Heart right ventricle (tissue), 16 donors: ENCODE measurements around the gene SCAF11. TPM values are rescaled to one million over a fixed set of nuclear protein-coding genes. Genes with fewer than 3 reads are reported as not detected.

Experiments used
- ATAC-seq, 8 donors: fragments of 200-7000 bp; cut with Tn5 transposase; one replicate each; pipeline ENCODE4 v1.9.1; 2020; ENCODE audit warnings: mild to moderate bottlenecking in 8 of 8, moderate library complexity in 8 of 8, moderate number of reproducible peaks in 1 of 8
- DNase-seq, 2 donors: peaks; one replicate each; pipeline ENCODE4 v3.0.0-alpha.2; 2020
- H3K27ac ChIP-seq, 10 donors: fragments of 200-600 bp; sonication (generic) in 2 of 10; one replicate each; pipeline versions ENCODE4 v1.5.0 to v1.8.0; 2020 to 2022; ENCODE audit warnings: mild to moderate bottlenecking in 3 of 10
- H3K27me3 ChIP-seq, 7 donors: fragments of 200-600 bp; one replicate each; pipeline ENCODE4 v1.8.0; 2021 to 2022; ENCODE audit warnings: mild to moderate bottlenecking in 2 of 7
- H3K36me3 ChIP-seq, 9 donors: fragments of 200-600 bp; sonication (generic) in 1 of 9; one replicate each; pipeline versions ENCODE4 v1.5.0 to v1.8.0; 2020 to 2022; ENCODE audit warnings: mild to moderate bottlenecking in 2 of 9
- H3K4me1 ChIP-seq, 9 donors: fragments of 200-600 bp; sonication (generic) in 1 of 9; one replicate each; pipeline versions ENCODE4 v1.5.0 to v1.8.0; 2020 to 2022; ENCODE audit warnings: mild to moderate bottlenecking in 4 of 9
- H3K4me3 ChIP-seq, 10 donors: fragments of 200-600 bp; sonication (generic) in 2 of 10; one replicate each; pipeline versions ENCODE4 v1.5.0 to v1.8.0; 2020 to 2022; ENCODE audit warnings: mild to moderate bottlenecking in 7 of 10, moderate library complexity in 2 of 10
- H3K9me3 ChIP-seq, 11 donors: fragments of 200-600 bp in 10 of 11; sonication (generic) in 2 of 11; one replicate each; pipeline versions ENCODE4 v1.5.0 to v1.8.0; 2013 to 2022; ENCODE audit warnings: mild to moderate bottlenecking in 2 of 11, control low read depth in 1 of 11, moderate library complexity in 1 of 11
- CTCF ChIP-seq, 9 donors: fragments of 200-600 bp; sonication (generic) in 2 of 9; IDR thresholded peaks; one replicate each; pipeline versions ENCODE4 v1.5.0 to v1.8.0; 2021 to 2022; ENCODE audit warnings: antibody characterized with exemption in 9 of 9, mild to moderate bottlenecking in 5 of 9, moderate library complexity in 1 of 9
- WGBS, 2 donors: extraction: QIAGEN DNeasy Blood & Tissue Kit; methylation state at CpG; one replicate each; pipeline ENCODE4 v1.1.7; 2013; ENCODE audit warnings: inconsistent platforms in 1 of 2; 5-methylcytosine and 5-hydroxymethylcytosine counted together
- intact Hi-C, 10 donors: fragments of 100-400 bp; cut with DNase I; formaldehyde crosslinking; loops; one replicate each; pipeline versions ENCODE4 v1.11.1 to v1.14.2; 2022
- polyA plus RNA-seq, 2 donors: library from polyadenylated mRNA; stranded (reverse); fragments of 200-250 nt; gene quantifications; one replicate each; pipeline ENCODE4 v1.2.3, GENCODE V29; 2013
- total RNA-seq, 10 donors: library from RNA; stranded (reverse); fragmentation: NEBNext Ultra II Directional in 3 of 10; extraction: Animal tissue kit (Norgen Biotek cat#: 25700) in 3 of 10; gene quantifications; one replicate each; pipeline versions ENCODE4 v1.2.1 to v1.2.4, GENCODE V29; 2021 to 2023
- donor health status: Arrhythmogenic right ventricular cardiomyopathy.
- donor health status: ischemic (EF 13 %, LVEDD 7.1; RV severe dilation, severe dysfunction).
- donor health status: healthy with polysubstance abuse.
- donor health status: DM: no; HTN: yes; CAD: no.
- donor health status: DM: no; HTN: no; CAD: no.
- donor health status: ischemic (EF 25% LVEDD 6.9; RV normal size, moderate dysfunction).
- donor health status: ischemic (EF 25% LVEDD 5.7; RV mildly dilated, moderate dysfunction).
- donor health status: healthy.
- donor health status: DM: yes; HTN: yes; CAD: no.
- donor health status: Ischemic cardiomyopathy.
- donor health status: ischemic (EF 35%, LVEDD 5.7; RV mildly dilated, moderate dysfunction).
- donor health status: nonischemic (EF 11% LVEDD 7.7; RV severe dilation, severe dysfunction).
- donor health status: DM: yes; HTN: yes; CAD: no.
- donor health status: PGD.
- donor health status: ischemic (EF 29% LVEDD 5.4; RV normal size, mild dysfunction).
- donor health status: nonischemic (EF 23%, LVEDD 6.1; RV moderate dilation, normal function).

SCAF11 gene
- total and polyA plus RNA-seq, 12 donors: 15.1 to 112 (median 85.6) TPM

- peaks cover 0 to 63% (median 32%) of the 10 kb centered on the region in 9 donors for H3K36me3 ChIP-seq
- no peaks in the 10 kb centered on the region for H3K27me3 ChIP-seq
- ATAC-seq (no peak), DNase-seq (no peak)
- no peak overlapping the region for H3K4me3 ChIP-seq
- TF ChIP-seq CTCF (IDR thresholded peaks at IDR 0.05): peak in 2 of 9 donors; percentile 13 to 17
- 83 to 89% methylated on average over 2 of the region's 2 CpGs for WGBS, 2 donors
- intact Hi-C loops: no loop called here
- peaks cover 0 to 4% (median 0%) of the 10 kb centered on the region in 11 donors for H3K9me3 ChIP-seq
- H3K27ac ChIP-seq: no peak overlapping the region
- peaks cover 0 to 4% (median 0%) of the 10 kb centered on the region in 9 donors for H3K4me1 ChIP-seq
Observed at GRCh38 chr12:45890276-45890675, 100.1 kb downstream of the SCAF11 start.

DNA sequence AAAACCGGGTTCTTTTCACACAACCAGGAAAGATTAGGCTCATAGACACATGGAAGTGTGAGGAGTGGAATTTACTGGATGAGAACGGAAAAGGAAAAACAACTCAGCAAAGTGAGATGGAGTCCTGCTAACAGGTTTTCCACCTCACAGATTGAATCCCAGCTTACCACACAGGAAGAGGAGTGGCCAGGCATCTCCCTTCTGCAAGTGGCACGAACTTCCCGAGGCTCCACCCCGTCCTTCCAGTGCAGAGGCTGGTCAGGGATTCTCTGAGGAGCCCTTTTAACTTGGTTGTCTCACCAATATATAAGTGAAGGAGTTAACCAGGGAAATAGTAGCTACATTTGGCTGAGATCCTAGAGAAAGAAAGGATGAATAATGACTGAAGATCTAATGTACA lies 102.8 kb downstream of the SCAF11 start:
- DNase-seq: no peak
- Histone ChIP-seq H3K27me3 (no peaks in the 10 kb centered on the region), H3K27ac (no peak overlapping the region), H3K4me1 (peaks cover 0 to 4% (median 0%) of the 10 kb centered on the region in 9 donors), H3K4me3 (no peak overlapping the region), H3K36me3 (peaks cover 0 to 63% (median 16%) of the 10 kb centered on the region in 9 donors), H3K9me3 (peaks cover 0 to 14% (median 0%) of the 10 kb centered on the region in 11 donors)
- ATAC-seq: no peak
- TF ChIP-seq CTCF (IDR thresholded peaks at IDR 0.05): no peak
- intact Hi-C loops: loop anchor here in 2 of 10 donors (10.0 kb wide), 1 partner anchor 343 kb away; no protein-coding TSS in a partner anchor
- WGBS, 2 donors: 78 to 88% methylated on average over 5 of the region's 5 CpGs

GRCh38 chr12:45886685-45887084 lies 103.7 kb downstream of the SCAF11 start:
- DNase-seq: no peak
- no peaks in the 10 kb centered on the region for H3K27me3 ChIP-seq
- H3K4me3 ChIP-seq: no peak overlapping the region
- H3K4me1 ChIP-seq: peaks cover 0 to 2% (median 0%) of the 10 kb centered on the region in 9 donors
- WGBS, 2 donors: 98 to 100% methylated on average over 1 of the region's 1 CpG
- H3K36me3 ChIP-seq: peaks cover 0 to 63% (median 7%) of the 10 kb centered on the region in 9 donors
- no peak overlapping the region for H3K27ac ChIP-seq
- peaks cover 0 to 14% (median 0%) of the 10 kb centered on the region in 11 donors for H3K9me3 ChIP-seq
- no peak for ATAC-seq
- intact Hi-C loops: loop anchor here in 2 of 10 donors (10.0 kb wide), 1 partner anchor 342 kb away; no protein-coding TSS in a partner anchor
- no peak for TF ChIP-seq CTCF (IDR thresholded peaks at IDR 0.05)

DNA sequence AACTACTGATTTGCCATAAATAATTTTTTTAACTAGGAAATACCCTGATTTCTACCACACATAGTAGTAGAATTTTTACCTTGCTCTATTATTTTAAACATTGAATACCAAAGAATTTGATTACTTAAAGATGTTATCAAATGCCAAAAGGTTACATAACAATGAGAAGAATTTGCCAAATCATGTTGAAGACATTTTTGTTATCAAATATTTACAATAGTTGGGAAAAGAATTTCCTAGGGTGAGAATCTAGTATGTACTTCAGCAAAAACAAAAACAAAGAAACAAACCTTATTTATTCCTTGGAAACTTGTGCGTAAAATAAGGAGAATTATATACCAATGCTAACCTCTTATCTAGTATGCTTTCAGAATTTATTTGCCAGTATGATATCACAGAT lies 107.2 kb downstream of the SCAF11 start:
- no peak overlapping the region for H3K27ac ChIP-seq
- no peak for TF ChIP-seq CTCF (IDR thresholded peaks at IDR 0.05)
- H3K4me1 ChIP-seq: peaks cover 0 to 28% (median 17%) of the 10 kb centered on the region in 9 donors
- DNase-seq (no peak), ATAC-seq (no peak)
- H3K9me3 ChIP-seq: peaks cover 0 to 14% (median 0%) of the 10 kb centered on the region in 11 donors
- H3K27me3 ChIP-seq: no peaks in the 10 kb centered on the region
- H3K4me3 ChIP-seq: no peak overlapping the region
- intact Hi-C loops: loop anchor here in 2 of 10 donors (10.0 kb wide), 1 partner anchor 338 kb away; no protein-coding TSS in a partner anchor
- peaks cover 0 to 72% (median 6%) of the 10 kb centered on the region in 9 donors for H3K36me3 ChIP-seq
- WGBS, 2 donors: 100% methylated on average over 1 of the region's 1 CpG
